ENCODE results near the gene PGP. TPM values are rescaled to one million over a fixed set of nuclear protein-coding genes. Genes with fewer than 3 reads are reported as not detected.

PGP gene
- total and polyA plus RNA-seq, 12 donors, result 21.1 to 48.3 (median 27.3) TPM

DNA sequence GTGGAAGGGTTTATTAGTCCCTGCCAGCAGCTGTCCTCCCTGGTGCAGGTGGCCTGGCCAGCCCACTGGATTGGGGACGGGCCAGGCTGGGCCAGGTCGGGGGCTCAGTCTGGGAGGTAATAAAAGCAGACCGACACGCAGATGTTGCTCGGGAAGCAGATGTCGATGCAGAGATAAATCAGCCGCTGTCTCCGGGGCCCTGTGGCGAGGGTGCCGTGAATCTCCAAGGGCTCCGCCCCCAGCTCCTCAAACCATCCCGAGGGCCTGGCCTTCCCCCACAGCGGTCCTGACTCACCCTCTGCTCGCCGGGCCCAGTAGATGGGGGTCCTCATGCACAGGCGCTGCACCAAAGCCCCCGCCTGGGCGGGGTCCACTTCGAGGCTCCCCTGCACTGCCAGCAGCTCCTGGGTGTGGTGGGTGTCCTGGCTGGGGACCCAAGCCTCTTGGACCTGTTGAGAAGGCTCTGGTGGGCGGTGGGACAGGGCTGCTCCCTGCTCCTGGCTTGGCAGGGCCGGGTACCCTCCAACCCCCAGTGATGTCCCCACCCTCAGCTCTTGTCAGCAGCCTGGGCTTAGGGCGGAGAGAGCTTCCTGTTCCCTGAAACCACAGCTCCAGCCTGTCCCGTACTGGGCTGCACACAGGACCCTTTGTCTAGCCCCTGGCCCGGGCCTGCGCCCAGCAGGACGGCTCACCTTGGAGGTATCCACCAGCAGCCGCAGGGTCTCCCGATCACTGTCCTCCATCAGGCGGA, 5.2 kb downstream of the PGP start:
- TF ChIP-seq, protein P1, sequence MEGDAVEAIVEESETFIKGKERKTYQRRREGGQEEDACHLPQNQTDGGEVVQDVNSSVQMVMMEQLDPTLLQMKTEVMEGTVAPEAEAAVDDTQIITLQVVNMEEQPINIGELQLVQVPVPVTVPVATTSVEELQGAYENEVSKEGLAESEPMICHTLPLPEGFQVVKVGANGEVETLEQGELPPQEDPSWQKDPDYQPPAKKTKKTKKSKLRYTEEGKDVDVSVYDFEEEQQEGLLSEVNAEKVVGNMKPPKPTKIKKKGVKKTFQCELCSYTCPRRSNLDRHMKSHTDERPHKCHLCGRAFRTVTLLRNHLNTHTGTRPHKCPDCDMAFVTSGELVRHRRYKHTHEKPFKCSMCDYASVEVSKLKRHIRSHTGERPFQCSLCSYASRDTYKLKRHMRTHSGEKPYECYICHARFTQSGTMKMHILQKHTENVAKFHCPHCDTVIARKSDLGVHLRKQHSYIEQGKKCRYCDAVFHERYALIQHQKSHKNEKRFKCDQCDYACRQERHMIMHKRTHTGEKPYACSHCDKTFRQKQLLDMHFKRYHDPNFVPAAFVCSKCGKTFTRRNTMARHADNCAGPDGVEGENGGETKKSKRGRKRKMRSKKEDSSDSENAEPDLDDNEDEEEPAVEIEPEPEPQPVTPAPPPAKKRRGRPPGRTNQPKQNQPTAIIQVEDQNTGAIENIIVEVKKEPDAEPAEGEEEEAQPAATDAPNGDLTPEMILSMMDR (IDR thresholded peaks at IDR 0.05), result no peak
- Histone ChIP-seq H3K36me3 (peaks cover 0 to 39% (median 18%) of the 10 kb centered on the region in 9 donors), H3K4me3 (no peak overlapping the region), H3K9me3 (no peaks in the 10 kb centered on the region), H3K27me3 (no peaks in the 10 kb centered on the region), H3K4me1 (peaks cover 27 to 66% (median 47%) of the 10 kb centered on the region in 9 donors), H3K27ac (no peak overlapping the region)
- 90 to 92% methylated on average over 29 of the region's 29 CpGs for WGBS, 2 donors
- intact Hi-C loops (cut with DNase I), result loop anchor here in 1 of 10 donors (5.0 kb wide), 1 partner anchor 52 kb away; the partner anchor contains the start of gene TRAF7
- DNase-seq (no peak), ATAC-seq (no peak)

GRCh38 chr16:2208772-2209171, 5.9 kb downstream of the PGP start:
- WGBS, 2 donors, result 93 to 95% methylated on average over 9 of the region's 9 CpGs

GRCh38 chr16:2208308-2208707, 6.3 kb downstream of the PGP start:
- peaks cover 21 to 58% (median 39%) of the 10 kb centered on the region in 9 donors for H3K4me1 ChIP-seq
- no peak overlapping the region for H3K27ac ChIP-seq
- TF ChIP-seq, protein P1 (IDR thresholded peaks at IDR 0.05), result no peak
- intact Hi-C loops (cut with DNase I), result loop anchor here in 1 of 10 donors (5.0 kb wide), 1 partner anchor 51 kb away; the partner anchor contains the start of gene TRAF7
- no peaks in the 10 kb centered on the region for H3K27me3 ChIP-seq
- no peaks in the 10 kb centered on the region for H3K9me3 ChIP-seq
- WGBS, 2 donors, result 69 to 72% methylated on average over 23 of the region's 23 CpGs
- peaks cover 0 to 39% (median 18%) of the 10 kb centered on the region in 9 donors for H3K36me3 ChIP-seq
- H3K4me3 ChIP-seq, result no peak overlapping the region
- ATAC-seq, result no peak
- DNase-seq, result no peak

More at GRCh38 chr16:2208772-2209171, 5.9 kb downstream of the PGP start:
- Histone ChIP-seq H3K4me3 (no peak overlapping the region), H3K4me1 (peaks cover 26 to 62% (median 43%) of the 10 kb centered on the region in 9 donors), H3K27me3 (no peaks in the 10 kb centered on the region), H3K9me3 (no peaks in the 10 kb centered on the region), H3K36me3 (peaks cover 0 to 39% (median 18%) of the 10 kb centered on the region in 9 donors), H3K27ac (no peak overlapping the region)
- TF ChIP-seq, protein P1 (IDR thresholded peaks at IDR 0.05), result no peak
- DNase-seq (no peak), ATAC-seq (no peak)
- intact Hi-C loops (cut with DNase I), result loop anchor here in 1 of 10 donors (5.0 kb wide), 1 partner anchor 51 kb away; the partner anchor contains the start of gene TRAF7

DNA sequence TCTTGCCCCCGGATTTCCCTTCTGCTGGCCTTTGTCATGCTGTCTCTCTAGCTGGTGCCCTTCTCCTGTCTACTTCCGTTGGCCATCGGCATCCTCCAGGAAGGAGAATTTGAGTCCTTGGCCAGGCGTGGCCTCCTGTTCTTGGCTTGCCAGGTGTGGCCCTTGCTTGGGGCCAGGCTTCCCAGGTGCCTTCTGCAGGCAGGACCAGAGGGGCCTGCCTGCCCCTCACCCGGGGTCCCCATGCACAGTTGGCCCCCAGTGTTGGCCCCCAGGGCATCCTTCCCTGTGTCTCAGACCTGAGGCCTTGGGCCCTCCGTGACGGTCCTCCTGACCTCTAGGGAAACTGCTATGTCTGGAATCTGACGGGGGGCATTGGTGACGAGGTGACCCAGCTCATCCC, 6.8 kb downstream of the PGP start:
- ATAC-seq (no peak), DNase-seq (no peak)
- 90% methylated on average over 9 of the region's 9 CpGs for WGBS, 2 donors
- Histone ChIP-seq H3K36me3 (peaks cover 0 to 39% (median 18%) of the 10 kb centered on the region in 9 donors), H3K9me3 (no peaks in the 10 kb centered on the region), H3K27ac (no peak overlapping the region), H3K4me3 (no peak overlapping the region), H3K4me1 (peaks cover 17 to 53% (median 34%) of the 10 kb centered on the region in 9 donors), H3K27me3 (no peaks in the 10 kb centered on the region)
- intact Hi-C loops (cut with DNase I), result loop anchor here in 1 of 10 donors (5.0 kb wide), 1 partner anchor 51 kb away; the partner anchor contains the start of gene TRAF7
- TF ChIP-seq, protein P1 (IDR thresholded peaks at IDR 0.05), result no peak
